Measurements from ENCODE around the gene TNP2. TPM values are rescaled to one million over a fixed set of nuclear protein-coding genes. Genes with fewer than 3 reads are reported as not detected.

Gene TNP2
- total RNA-seq, 2 donors from 2014 or later = not detected

DNA sequence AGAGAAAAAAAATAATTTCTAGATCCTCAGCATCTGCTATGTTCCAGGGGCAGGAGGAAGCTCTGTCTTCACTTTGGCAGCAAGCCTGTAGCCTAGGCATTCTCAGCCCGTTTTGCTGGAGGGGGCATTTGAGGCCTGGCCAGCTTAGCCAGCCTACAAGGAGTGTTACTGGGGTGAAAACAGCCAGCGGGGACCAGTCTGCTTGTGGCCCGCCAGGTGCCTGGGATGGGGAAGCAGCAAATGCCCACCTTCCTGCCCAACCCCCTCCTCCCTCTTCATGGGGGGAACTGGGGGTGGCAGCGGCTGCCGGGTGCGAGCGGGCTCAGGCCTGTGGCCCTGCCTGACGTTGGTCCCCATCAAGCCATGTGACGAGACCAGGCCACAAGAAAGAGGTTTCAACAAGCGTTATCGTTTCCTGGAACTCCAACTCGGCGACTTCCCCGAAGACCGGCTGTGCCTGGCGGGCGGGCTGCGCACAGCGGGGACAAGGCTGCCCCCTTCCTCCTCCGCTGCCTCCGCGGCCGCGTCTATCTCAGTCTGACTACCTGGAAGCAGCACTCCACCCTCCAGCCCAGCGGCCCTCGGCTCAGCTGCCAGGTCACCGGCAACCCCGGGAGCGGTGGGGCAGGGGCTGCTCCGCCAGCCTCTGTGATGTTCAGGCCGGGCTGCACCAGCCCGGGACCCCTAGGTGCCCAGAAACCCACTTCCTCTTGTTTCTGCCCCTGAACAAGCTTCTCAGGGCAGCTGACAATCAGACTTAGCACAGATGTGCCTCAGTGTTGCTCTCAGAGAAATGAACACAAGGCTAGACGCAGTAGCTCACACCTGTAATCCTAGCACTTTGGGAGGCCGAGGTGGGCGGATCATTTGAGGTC, 36.0 kb downstream of the TNP2 start:
- Histone ChIP-seq H3K4me3 (no peak overlapping the region), H3K9ac (ENCODE audit: low read depth in 2 of 2, low read length in 2 of 2) (peak overlapping the region in 1 of 2 donors; percentile 33), H3K4me1 (peaks cover 5% of the 10 kb centered on the region), H3K27ac (peak overlapping the region; percentile 37), H3K9me3 (no peaks in the 10 kb centered on the region), H3K27me3 (no peaks in the 10 kb centered on the region), H3K36me3 (no peaks in the 10 kb centered on the region)
- DNase-seq = peak; percentile 50
- TF ChIP-seq, protein P1, sequence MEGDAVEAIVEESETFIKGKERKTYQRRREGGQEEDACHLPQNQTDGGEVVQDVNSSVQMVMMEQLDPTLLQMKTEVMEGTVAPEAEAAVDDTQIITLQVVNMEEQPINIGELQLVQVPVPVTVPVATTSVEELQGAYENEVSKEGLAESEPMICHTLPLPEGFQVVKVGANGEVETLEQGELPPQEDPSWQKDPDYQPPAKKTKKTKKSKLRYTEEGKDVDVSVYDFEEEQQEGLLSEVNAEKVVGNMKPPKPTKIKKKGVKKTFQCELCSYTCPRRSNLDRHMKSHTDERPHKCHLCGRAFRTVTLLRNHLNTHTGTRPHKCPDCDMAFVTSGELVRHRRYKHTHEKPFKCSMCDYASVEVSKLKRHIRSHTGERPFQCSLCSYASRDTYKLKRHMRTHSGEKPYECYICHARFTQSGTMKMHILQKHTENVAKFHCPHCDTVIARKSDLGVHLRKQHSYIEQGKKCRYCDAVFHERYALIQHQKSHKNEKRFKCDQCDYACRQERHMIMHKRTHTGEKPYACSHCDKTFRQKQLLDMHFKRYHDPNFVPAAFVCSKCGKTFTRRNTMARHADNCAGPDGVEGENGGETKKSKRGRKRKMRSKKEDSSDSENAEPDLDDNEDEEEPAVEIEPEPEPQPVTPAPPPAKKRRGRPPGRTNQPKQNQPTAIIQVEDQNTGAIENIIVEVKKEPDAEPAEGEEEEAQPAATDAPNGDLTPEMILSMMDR (IDR thresholded peaks at IDR 0.05) = no peak
- intact Hi-C loops (cut with DNase I) = no loop called here

DNA sequence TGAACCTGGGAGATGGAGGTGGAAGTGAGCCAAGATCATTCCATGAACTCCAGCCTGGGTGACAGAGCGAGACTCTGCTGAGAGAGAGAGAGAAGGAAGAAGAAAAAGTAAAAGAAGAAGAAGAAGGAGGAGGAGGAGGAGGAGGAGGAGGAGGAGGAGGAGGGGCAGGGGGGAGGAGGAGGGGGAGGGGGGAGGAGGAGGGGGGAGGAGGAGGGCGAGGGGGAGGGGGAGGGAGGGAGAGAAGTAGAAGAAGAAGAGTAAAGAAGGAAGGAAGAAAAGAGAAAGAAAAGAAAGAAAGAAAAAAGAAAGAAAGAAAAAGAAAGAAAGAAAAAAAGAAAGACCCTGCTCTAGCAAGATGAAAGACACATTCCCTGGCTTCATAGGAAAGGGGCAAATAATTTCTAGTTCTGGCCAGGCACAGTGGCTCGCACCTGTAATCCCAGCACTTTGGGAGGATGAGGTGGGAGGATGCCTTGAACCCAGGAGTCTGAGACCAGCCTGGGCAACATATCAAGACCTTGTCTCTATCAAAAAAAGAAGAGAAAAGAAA, 36.7 kb downstream of the TNP2 start:
- Histone ChIP-seq H3K27ac (peak overlapping the region; percentile 37), H3K27me3 (no peaks in the 10 kb centered on the region), H3K4me1 (peaks cover 5% of the 10 kb centered on the region), H3K9ac (ENCODE audit: low read depth in 2 of 2, low read length in 2 of 2) (no peak overlapping the region), H3K9me3 (no peaks in the 10 kb centered on the region), H3K4me3 (no peak overlapping the region), H3K36me3 (no peaks in the 10 kb centered on the region)
- TF ChIP-seq, protein P1 (IDR thresholded peaks at IDR 0.05) = no peak
- intact Hi-C loops (cut with DNase I) = no loop called here
- DNase-seq = no peak

DNA sequence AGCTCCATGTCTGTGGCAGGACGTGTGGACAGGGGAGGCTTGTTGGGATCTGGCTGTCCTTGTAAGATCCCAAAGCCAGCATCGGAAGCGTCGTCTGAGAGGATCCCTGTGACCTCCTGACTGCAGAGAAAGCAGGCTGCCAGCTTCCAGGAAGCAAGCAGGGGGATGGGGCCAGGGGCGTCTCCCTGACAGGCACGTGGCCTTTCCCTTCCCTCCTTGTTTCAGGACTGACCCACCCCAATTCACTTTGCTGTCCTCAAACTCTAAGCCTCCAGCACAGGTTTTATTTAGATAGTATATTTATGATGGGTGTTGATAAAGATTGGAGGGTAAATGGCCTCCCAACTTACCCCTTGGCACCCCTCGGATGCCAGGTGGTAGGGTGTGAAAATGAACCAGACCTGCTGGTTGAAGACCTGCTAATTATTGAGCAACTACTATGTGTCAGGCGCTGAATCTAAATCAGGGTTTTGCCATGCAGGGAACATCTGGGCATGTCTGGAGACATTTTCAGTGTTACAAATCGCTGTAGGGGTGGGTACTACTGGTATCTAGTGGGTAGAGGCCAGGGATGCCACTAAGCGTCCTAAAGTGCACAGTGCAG, 37.7 kb downstream of the TNP2 start:
- intact Hi-C loops (cut with DNase I) = no loop called here
- H3K36me3 ChIP-seq = no peaks in the 10 kb centered on the region
- H3K4me1 ChIP-seq = peaks cover 5% of the 10 kb centered on the region
- TF ChIP-seq, protein P1 (IDR thresholded peaks at IDR 0.05) = no peak
- no peak overlapping the region for H3K4me3 ChIP-seq
- H3K9me3 ChIP-seq = no peaks in the 10 kb centered on the region
- H3K27ac ChIP-seq = no peak overlapping the region
- H3K27me3 ChIP-seq = no peaks in the 10 kb centered on the region
- no peak overlapping the region for H3K9ac ChIP-seq (ENCODE audit: low read depth in 2 of 2, low read length in 2 of 2)
- DNase-seq = no peak

DNA sequence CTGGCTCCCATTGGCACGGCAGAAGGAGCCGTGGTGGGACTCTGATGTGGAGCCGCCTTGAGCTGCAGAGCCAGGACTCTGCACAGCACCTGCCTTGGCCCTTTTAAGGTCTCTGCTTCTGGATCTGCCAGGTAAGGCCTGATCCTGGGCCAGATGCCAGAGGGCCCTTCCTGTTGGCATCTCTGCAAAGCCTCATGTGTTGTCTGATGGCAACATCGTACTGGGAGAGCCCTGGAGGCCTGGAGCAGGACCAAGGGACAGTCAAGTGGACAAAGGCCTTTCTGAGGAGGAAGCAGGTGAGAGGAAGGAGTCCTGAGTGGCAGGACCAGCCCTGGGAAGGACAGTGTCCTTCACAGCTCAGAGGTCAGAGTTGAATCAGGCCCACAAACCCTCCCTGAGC, 39.2 kb downstream of the TNP2 start:
- no peak overlapping the region for H3K27ac ChIP-seq
- DNase-seq = peak; percentile 79
- H3K9me3 ChIP-seq = no peaks in the 10 kb centered on the region
- H3K4me1 ChIP-seq = no peaks in the 10 kb centered on the region
- H3K27me3 ChIP-seq = no peaks in the 10 kb centered on the region
- TF ChIP-seq, protein P1 (IDR thresholded peaks at IDR 0.05) = no peak
- H3K9ac ChIP-seq (ENCODE audit: low read depth in 2 of 2, low read length in 2 of 2) = no peak overlapping the region
- H3K36me3 ChIP-seq = no peaks in the 10 kb centered on the region
- no peak overlapping the region for H3K4me3 ChIP-seq
- intact Hi-C loops (cut with DNase I) = no loop called here

DNA sequence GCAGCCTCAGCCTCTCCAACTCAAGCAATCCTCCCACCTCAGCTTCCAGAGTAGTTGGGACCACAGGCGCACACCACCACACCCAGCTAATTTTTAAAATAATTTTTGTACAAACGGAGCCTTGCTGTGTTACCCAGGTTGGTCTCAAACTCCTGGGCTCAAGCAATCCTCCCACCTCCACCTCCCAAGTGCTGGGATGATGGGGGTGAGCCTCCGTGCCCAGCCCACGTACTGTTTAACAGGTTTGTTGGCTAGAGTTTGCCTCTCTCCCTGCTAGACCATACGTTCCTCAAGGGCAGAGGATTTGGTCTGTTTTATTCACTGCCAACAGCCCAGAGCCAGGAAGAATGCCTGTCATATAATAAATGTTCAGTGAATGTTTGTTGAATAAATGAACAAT, 39.7 kb downstream of the TNP2 start:
- Histone ChIP-seq H3K9ac (ENCODE audit: low read depth in 2 of 2, low read length in 2 of 2) (no peak overlapping the region), H3K4me3 (no peak overlapping the region), H3K4me1 (no peaks in the 10 kb centered on the region), H3K27ac (no peak overlapping the region), H3K36me3 (no peaks in the 10 kb centered on the region), H3K27me3 (no peaks in the 10 kb centered on the region), H3K9me3 (no peaks in the 10 kb centered on the region)
- intact Hi-C loops (cut with DNase I) = no loop called here
- TF ChIP-seq, protein P1 (IDR thresholded peaks at IDR 0.05) = no peak
- no peak for DNase-seq

All from colonic mucosa (tissue), 4 donors.